GM12878 (cell line): Measurements from ENCODE around the gene RBMX. TPM values are rescaled to one million over a fixed set of nuclear protein-coding genes. Genes with fewer than 3 reads are reported as not detected.

ENCODE experiments used
- ATAC-seq: fragments of 200-7000 bp; cut with Tn5 transposase; 3 replicates; pipeline ENCODE4 v1.9.1; 2020; ENCODE audit warnings: mild to moderate bottlenecking, moderate library complexity
- BruUV-seq: library from RNA; stranded (reverse); fragments of 400-500 nt; replicated peaks from 2 replicates; lab custom pipeline; 2021; lab: Mats Ljungman, UMichigan
- CTCF ChIA-PET: fragments of 300-600 bp; sonication (Branson Sonifier 250); formaldehyde crosslinking; extraction: SDS; loops from one replicate; lab custom pipeline; 2021; ENCODE audit warnings: inconsistent platforms; lab: Yijun Ruan, JAX
- POLR2A ChIA-PET: fragments of 350-600 bp; formaldehyde crosslinking; extraction: SDS; loops from one replicate; lab custom pipeline; 2021; ENCODE audit warnings: inconsistent platforms; lab: Charles Lee
- RAD21 ChIA-PET: fragments of 300-600 bp; sonication (Branson Sonifier 250); formaldehyde crosslinking; loops from one replicate; lab custom pipeline; 2023; ENCODE audit warnings: antibody characterized with exemption; ENCODE audit not compliant: unreplicated experiment; lab: Charles Lee
- SMC1A ChIA-PET: fragments of 300-600 bp; sonication (Branson Sonifier 250); formaldehyde crosslinking; loops from one replicate; lab custom pipeline; 2023; ENCODE audit not compliant: unreplicated experiment, uncharacterized antibody; lab: Charles Lee
- DNase-seq: peaks from one replicate; pipeline ENCODE4 v3.0.0-alpha.2; 2011; ENCODE audit warnings: low read depth, low spot score
- FAIRE-seq: peaks from 3 replicates; lab custom pipeline; 2011; peaks lifted over from hg19 to GRCh38; lab: Jason Lieb, UNC
- H2AFZ ChIP-seq: 2 replicates; pipeline ENCODE4 v1.6.0; 2011; ENCODE audit warnings: low read depth, low read length, control low read depth; ENCODE audit not compliant: control insufficient read depth
- H3K27ac ChIP-seq: 2 replicates; pipeline ENCODE4 v1.5.1; 2011; ENCODE audit warnings: control low read depth; ENCODE audit not compliant: control insufficient read depth, insufficient read depth
- H3K27me3 ChIP-seq, 2 experiments: replicated peaks in 1 of 2; 2 replicates each; pipeline versions ENCODE4 v1.6.0 to v1.6.1; 2011; ENCODE audit warnings: low read length in 1 of 2; ENCODE audit not compliant: control insufficient read depth in 2 of 2, insufficient read depth in 2 of 2
- H3K36me3 ChIP-seq, 2 experiments: 2 replicates each; pipeline ENCODE4 v1.5.1; 2011; ENCODE audit warnings: low read length in 1 of 2; ENCODE audit not compliant: control insufficient read depth in 2 of 2, insufficient read depth in 2 of 2
- H3K4me1 ChIP-seq: 2 replicates; pipeline ENCODE4 v1.6.1; 2011; ENCODE audit warnings: mild to moderate bottlenecking, low read length, moderate library complexity, mixed read lengths; ENCODE audit not compliant: control insufficient read depth, insufficient read depth
- H3K4me2 ChIP-seq: 2 replicates; pipeline ENCODE4 v1.6.0; 2011; ENCODE audit warnings: control low read depth; ENCODE audit not compliant: control insufficient read depth, insufficient read depth
- H3K4me3 ChIP-seq: fragments of 200-600 bp; sonication (generic); 2 replicates; pipeline ENCODE4 v1.5.1; 2016
- H3K79me2 ChIP-seq: 2 replicates; pipeline ENCODE4 v1.6.0; 2011; ENCODE audit warnings: low read length; ENCODE audit not compliant: control insufficient read depth, insufficient read depth
- H3K9ac ChIP-seq: 2 replicates; pipeline ENCODE4 v1.8.0; 2011; ENCODE audit warnings: low read length, control low read depth, mixed read lengths; ENCODE audit not compliant: control insufficient read depth, insufficient read depth
- H3K9me3 ChIP-seq: replicated peaks from 3 replicates; pipeline ENCODE4 v1.5.1; 2011; ENCODE audit warnings: mild to moderate bottlenecking, low read length; ENCODE audit not compliant: control insufficient read depth, insufficient read depth
- H4K20me1 ChIP-seq: 2 replicates; pipeline ENCODE4 v1.6.0; 2011; ENCODE audit not compliant: control insufficient read depth, insufficient read depth
- GATAD2B ChIP-seq: fragments of 450-650 bp; conservative IDR thresholded peaks from 2 replicates; pipeline ENCODE4 v1.6.1; 2017; ENCODE audit warnings: low read depth, mild to moderate bottlenecking, moderate library complexity
- MAX ChIP-seq: IDR thresholded peaks from 2 replicates; pipeline ENCODE4 v1.6.1; 2012; ENCODE audit warnings: low read depth, low read length, improper control_type of control experiment
- ZBTB40 ChIP-seq: fragments of 450-650 bp; IDR thresholded peaks from 2 replicates; pipeline ENCODE4 v1.6.1; 2016; ENCODE audit warnings: mild to moderate bottlenecking, moderate library complexity, borderline replicate concordance
- WGBS: methylation state at CpG from one replicate; pipeline ENCODE4 v1.1.6; 2016; ENCODE audit warnings: low lambda C conversion rate; ENCODE audit not compliant: insufficient replicate concordance, insufficient coverage; ENCODE audit errors: missing lambda C conversion rate; 5-methylcytosine and 5-hydroxymethylcytosine counted together
- in situ Hi-C: fragments of 300-500 bp; cut with MboI; formaldehyde crosslinking; loops from 9 replicates; pipeline ENCODE4 v1.14.3; 2018; ENCODE audit warnings: mixed read lengths
- intact Hi-C: fragments of 100-400 bp; cut with micrococcal nuclease; formaldehyde crosslinking; loops from one replicate; pipeline ENCODE4 v1.14.2; 2022; ENCODE audit not compliant: unreplicated experiment
- polyA plus RNA-seq, 11 experiments: library from polyadenylated mRNA; depleted of rRNA in 4 of 11; unstranded in 6 of 11; stranded (reverse) in 5 of 11; fragments of >200 nt; fragmentation: Nextera tagmentation in 4 of 11; fragmentation: Illumina TruSeq in 1 of 11; extraction: Ambion mirVana in 4 of 11; extraction: Trizol in 1 of 11; gene quantifications; 1 replicate in 1 of 11; 2 replicates in 10 of 11; pipeline versions ENCODE4 v1.2.1 to v1.2.3, GENCODE V29; 2011 to 2016; ENCODE audit warnings: inconsistent platforms in 2 of 11, missing spikeins in 2 of 11, low read depth in 1 of 11
- total RNA-seq, 4 experiments: library from RNA; depleted of rRNA in 3 of 4; stranded (reverse); fragments of >200 nt in 3 of 4; fragmentation: Illumina TruSeq in 1 of 4; extraction: Trizol in 1 of 4; gene quantifications; 2 replicates each; pipeline versions ENCODE4 v1.2.1 to v1.2.3, GENCODE V29; 2013 to 2021

Gene RBMX
- total and polyA plus RNA-seq, 10 of the 15 experiments (the other 5 are each of a cell fraction or from before 2014, with no cell fraction given) = 252 to 427 (median 288) TPM

DNA sequence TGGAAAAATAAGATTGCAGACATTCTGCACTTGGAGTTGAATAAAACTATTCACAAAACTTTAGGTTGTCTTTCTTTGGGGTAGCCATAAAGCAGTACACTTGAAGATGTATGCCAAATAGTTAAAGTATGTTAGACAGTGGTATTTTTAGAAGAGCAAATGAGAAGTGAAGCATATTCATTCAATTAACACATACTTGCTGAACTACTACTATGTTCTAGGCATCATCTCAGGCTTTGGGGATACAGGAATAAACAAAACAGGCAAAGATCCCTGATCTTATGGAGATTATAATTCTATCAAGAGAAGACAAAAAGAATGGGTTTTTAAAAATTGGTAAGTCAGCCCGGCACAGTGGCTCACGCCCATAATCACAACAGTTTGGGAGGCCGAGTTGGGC is 29.0 kb downstream of the RBMX start:
- Histone ChIP-seq H3K27ac (no peak overlapping the region), H3K27me3 (no peaks in the 10 kb centered on the region), H4K20me1 (no peaks in the 10 kb centered on the region), H3K79me2 (no peaks in the 10 kb centered on the region), H3K36me3 (peaks cover 0 to 2% of the 10 kb centered on the region in 2 experiments; a peak in 1 of 4 replicates), H3K4me3 (no peak overlapping the region), H3K9ac (no peak overlapping the region), H2AFZ (no peak overlapping the region), H3K4me2 (no peak overlapping the region), H3K9me3 (no peaks in the 10 kb centered on the region; the same call in 2 of the 3 replicates), H3K4me1 (no peaks in the 10 kb centered on the region)
- ChIA-PET SMC1A (no interaction called here), POLR2A (interaction anchor here (0.6 kb wide), 1 partner anchor 30 kb away, joined by 3 read pairs; no protein-coding TSS in a partner anchor), CTCF (no interaction called here), RAD21 (no interaction called here)
- DNase-seq (no peak), ATAC-seq (no peak), FAIRE-seq (no peak)
- intact Hi-C loops = no loop called here
- no TSS peak for BruUV-seq
- no peak for TF ChIP-seq MAX
- no peak for TF ChIP-seq ZBTB40
- TF ChIP-seq GATAD2B = no peak
- in situ Hi-C loops = no loop called here
- WGBS = 83% methylated on average over 3 of the region's 3 CpGs
